Measurements from ENCODE around the gene REXO4. TPM values are rescaled to one million over a fixed set of nuclear protein-coding genes. Genes with fewer than 3 reads are reported as not detected.
A peak's percentile ranks its signal among the peaks of the same experiment; 100 is the strongest.

The REXO4 gene
- total and polyA plus RNA-seq, 9 of the 15 experiments (the other 6 are each of a cell fraction or from before 2014, with no cell fraction given), result 3.4 to 72.9 (median 31.1) TPM

DNA sequence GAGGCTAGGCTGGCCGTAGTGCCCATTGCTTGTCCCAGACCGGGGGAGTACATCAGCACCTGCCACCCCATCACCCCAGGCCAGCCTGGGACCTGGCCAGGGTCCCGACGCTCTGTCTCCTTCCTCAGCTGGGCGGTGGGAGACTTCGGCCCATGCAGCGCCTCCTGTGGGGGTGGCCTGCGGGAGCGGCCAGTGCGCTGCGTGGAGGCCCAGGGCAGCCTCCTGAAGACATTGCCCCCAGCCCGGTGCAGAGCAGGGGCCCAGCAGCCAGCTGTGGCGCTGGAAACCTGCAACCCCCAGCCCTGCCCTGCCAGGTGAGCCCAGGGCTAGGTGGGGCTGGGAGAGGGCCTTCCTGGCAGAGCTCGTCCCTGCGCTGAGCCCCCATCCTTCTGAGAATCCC lies 25.4 kb upstream of the REXO4 start:
- no peak for DNase-seq (ENCODE audit: extremely low read depth in 1 of 4, low spot score in 3 of 4)
- ChIA-PET POLR2A (no interaction called here), CTCF (ENCODE audit: low intra/inter-chr PET ratio) (no interaction called here)
- no peak for ATAC-seq
- no peak for FAIRE-seq
- Histone ChIP-seq H3K27me3 (ENCODE audit: control insufficient read depth in 2 of 2, insufficient read depth in 2 of 2, low read length in 2 of 2) (peaks cover 52 to 84% of the 10 kb centered on the region in 2 experiments), H3K9me3 (replicated peaks; ENCODE audit: control insufficient read depth, insufficient read depth, low read depth, low read length) (no peaks in the 10 kb centered on the region), H3K27ac (ENCODE audit: extremely low read depth, low read depth, low read length) (no peak overlapping the region), H3K79me2 (ENCODE audit: control insufficient read depth, insufficient read depth, low read length) (no peaks in the 10 kb centered on the region), H4K20me1 (replicated peaks; ENCODE audit: control insufficient read depth, insufficient read depth, low read length) (peaks cover 17% of the 10 kb centered on the region; the same call in 1 of the 2 replicates), H3K9ac (ENCODE audit: insufficient read depth in 1 of 2, low read depth in 2 of 2, low read length in 2 of 2) (peak overlapping the region in 1 of 2 experiments; percentile 15; a peak in 1 of 4 replicates), H2AFZ (ENCODE audit: low read depth, low read length) (no peak overlapping the region), H3K36me3 (ENCODE audit: control insufficient read depth, insufficient read depth, low read length) (no peaks in the 10 kb centered on the region), H3K4me2 (ENCODE audit: insufficient read depth, low read length) (no peak overlapping the region), H3K4me1 (replicated peaks in 1 of 2; ENCODE audit: control insufficient read depth in 2 of 2, insufficient read depth in 2 of 2, low read length in 2 of 2) (peaks cover 0 to 23% of the 10 kb centered on the region in 2 experiments; a peak in 1 of 5 replicates), H3K9me1 (ENCODE audit: control insufficient read depth, insufficient read depth, low read length) (peaks cover under 1% of the 10 kb centered on the region), H3K4me3 (no peak overlapping the region)
- no peak for TF ChIP-seq RBM25 (IDR thresholded peaks at IDR 0.05; ENCODE audit: low read depth, low read length, severe bottlenecking)
- TF ChIP-seq HDAC8 (tag; IDR thresholded peaks at IDR 0.05), result no peak
- TF ChIP-seq TSC22D4 (tag; IDR thresholded peaks at IDR 0.05), result no peak
- no peak for TF ChIP-seq HDAC2 (IDR thresholded peaks at IDR 0.05)
- TF ChIP-seq POLR3A (IDR thresholded peaks at IDR 0.05; ENCODE audit: borderline replicate concordance, extremely low read depth, insufficient read depth, insufficient read length), result no peak
- TF ChIP-seq CAMTA2 (CRISPR knock-in tag; conservative IDR thresholded peaks at IDR 0.05), result no peak
- no peak for TF ChIP-seq EP300 (IDR thresholded peaks at IDR 0.05; ENCODE audit: low read length)
- TF ChIP-seq SP2 (IDR thresholded peaks at IDR 0.05; ENCODE audit: extremely low read depth, low read depth, low read length, poor library complexity, severe bottlenecking), result no peak
- TF ChIP-seq HSF4 (CRISPR knock-in tag; IDR thresholded peaks at IDR 0.05; ENCODE audit: borderline replicate concordance), result no peak
- no peak for TF ChIP-seq KLF6 (CRISPR knock-in tag; IDR thresholded peaks at IDR 0.05; ENCODE audit: borderline replicate concordance)
- no peak for TF ChIP-seq POLR3G (IDR thresholded peaks at IDR 0.05; ENCODE audit: extremely low read depth, insufficient read length, insufficient replicate concordance)
- TF ChIP-seq HEY1 (CRISPR knock-in tag; IDR thresholded peaks at IDR 0.05; ENCODE audit: borderline replicate concordance), result no peak
- TF ChIP-seq RBM15 (IDR thresholded peaks at IDR 0.05; ENCODE audit: insufficient read depth, low read length), result no peak
- no peak for TF ChIP-seq SP1 (CRISPR knock-in tag; IDR thresholded peaks at IDR 0.05)
- TF ChIP-seq HDAC1 (IDR thresholded peaks at IDR 0.05), result no peak
- BruUV-seq (replicated peaks), result no TSS peak
- in situ Hi-C loops (cut with MboI) (no loop called here), intact Hi-C loops (cut with micrococcal nuclease) (no loop called here)
- WGBS (ENCODE audit: insufficient coverage, low coverage, missing lambda C conversion rate), result 5% methylated on average over 15 of the region's 15 CpGs
